Hepatocyte (in vitro differentiated cells): ENCODE results near the gene HBG1.

ENCODE experiments used
- EZH2 ChIP-seq: fragments of 200-600 bp; sonication (generic); IDR thresholded peaks from 2 replicates; pipeline ENCODE4 v1.6.1; 2016; ENCODE audit warnings: antibody characterized with exemption, mild to moderate bottlenecking, borderline replicate concordance
- EZH2phosphoT487 ChIP-seq: fragments of 200-600 bp; sonication (generic); IDR thresholded peaks from one replicate; pipeline ENCODE4 v1.6.1; 2018; ENCODE audit warnings: antibody characterized with exemption, mild to moderate bottlenecking, low read depth, moderate library complexity; ENCODE audit not compliant: unreplicated experiment, severe bottlenecking
- TF ChIP-seq, protein P1 (sequence below): fragments of 200-600 bp; sonication (generic); IDR thresholded peaks from 2 replicates; pipeline ENCODE4 v1.5.1; 2016; ENCODE audit warnings: antibody characterized with exemption, mild to moderate bottlenecking; ENCODE audit not compliant: poor library complexity

DNA sequence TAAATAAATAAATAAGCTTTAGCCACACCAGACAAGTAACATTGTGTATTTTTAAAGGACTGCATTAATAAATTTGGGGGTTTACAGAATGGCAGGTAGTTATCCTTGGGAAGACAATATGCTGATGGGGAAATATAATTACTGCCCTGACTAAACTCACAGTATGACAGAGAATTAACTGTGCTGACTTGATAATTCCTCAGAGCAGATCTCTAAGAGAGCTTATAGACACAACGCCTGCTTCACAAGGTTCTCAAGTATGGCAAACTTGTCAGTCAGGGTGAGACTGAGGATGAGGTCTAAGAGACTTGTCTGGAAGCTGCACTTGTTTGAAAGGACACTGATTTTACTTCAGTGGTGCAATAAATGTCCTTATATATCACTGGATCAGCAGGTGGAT lies 48.8 kb upstream of the HBG1 start:
- TF ChIP-seq, protein P1, sequence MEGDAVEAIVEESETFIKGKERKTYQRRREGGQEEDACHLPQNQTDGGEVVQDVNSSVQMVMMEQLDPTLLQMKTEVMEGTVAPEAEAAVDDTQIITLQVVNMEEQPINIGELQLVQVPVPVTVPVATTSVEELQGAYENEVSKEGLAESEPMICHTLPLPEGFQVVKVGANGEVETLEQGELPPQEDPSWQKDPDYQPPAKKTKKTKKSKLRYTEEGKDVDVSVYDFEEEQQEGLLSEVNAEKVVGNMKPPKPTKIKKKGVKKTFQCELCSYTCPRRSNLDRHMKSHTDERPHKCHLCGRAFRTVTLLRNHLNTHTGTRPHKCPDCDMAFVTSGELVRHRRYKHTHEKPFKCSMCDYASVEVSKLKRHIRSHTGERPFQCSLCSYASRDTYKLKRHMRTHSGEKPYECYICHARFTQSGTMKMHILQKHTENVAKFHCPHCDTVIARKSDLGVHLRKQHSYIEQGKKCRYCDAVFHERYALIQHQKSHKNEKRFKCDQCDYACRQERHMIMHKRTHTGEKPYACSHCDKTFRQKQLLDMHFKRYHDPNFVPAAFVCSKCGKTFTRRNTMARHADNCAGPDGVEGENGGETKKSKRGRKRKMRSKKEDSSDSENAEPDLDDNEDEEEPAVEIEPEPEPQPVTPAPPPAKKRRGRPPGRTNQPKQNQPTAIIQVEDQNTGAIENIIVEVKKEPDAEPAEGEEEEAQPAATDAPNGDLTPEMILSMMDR = no peak
- TF ChIP-seq EZH2 (no peak), EZH2phosphoT487 (no peak)
